ENCODE measurements around the gene GPR162.

The GPR162 gene, protein sequence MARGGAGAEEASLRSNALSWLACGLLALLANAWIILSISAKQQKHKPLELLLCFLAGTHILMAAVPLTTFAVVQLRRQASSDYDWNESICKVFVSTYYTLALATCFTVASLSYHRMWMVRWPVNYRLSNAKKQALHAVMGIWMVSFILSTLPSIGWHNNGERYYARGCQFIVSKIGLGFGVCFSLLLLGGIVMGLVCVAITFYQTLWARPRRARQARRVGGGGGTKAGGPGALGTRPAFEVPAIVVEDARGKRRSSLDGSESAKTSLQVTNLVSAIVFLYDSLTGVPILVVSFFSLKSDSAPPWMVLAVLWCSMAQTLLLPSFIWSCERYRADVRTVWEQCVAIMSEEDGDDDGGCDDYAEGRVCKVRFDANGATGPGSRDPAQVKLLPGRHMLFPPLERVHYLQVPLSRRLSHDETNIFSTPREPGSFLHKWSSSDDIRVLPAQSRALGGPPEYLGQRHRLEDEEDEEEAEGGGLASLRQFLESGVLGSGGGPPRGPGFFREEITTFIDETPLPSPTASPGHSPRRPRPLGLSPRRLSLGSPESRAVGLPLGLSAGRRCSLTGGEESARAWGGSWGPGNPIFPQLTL

DNA sequence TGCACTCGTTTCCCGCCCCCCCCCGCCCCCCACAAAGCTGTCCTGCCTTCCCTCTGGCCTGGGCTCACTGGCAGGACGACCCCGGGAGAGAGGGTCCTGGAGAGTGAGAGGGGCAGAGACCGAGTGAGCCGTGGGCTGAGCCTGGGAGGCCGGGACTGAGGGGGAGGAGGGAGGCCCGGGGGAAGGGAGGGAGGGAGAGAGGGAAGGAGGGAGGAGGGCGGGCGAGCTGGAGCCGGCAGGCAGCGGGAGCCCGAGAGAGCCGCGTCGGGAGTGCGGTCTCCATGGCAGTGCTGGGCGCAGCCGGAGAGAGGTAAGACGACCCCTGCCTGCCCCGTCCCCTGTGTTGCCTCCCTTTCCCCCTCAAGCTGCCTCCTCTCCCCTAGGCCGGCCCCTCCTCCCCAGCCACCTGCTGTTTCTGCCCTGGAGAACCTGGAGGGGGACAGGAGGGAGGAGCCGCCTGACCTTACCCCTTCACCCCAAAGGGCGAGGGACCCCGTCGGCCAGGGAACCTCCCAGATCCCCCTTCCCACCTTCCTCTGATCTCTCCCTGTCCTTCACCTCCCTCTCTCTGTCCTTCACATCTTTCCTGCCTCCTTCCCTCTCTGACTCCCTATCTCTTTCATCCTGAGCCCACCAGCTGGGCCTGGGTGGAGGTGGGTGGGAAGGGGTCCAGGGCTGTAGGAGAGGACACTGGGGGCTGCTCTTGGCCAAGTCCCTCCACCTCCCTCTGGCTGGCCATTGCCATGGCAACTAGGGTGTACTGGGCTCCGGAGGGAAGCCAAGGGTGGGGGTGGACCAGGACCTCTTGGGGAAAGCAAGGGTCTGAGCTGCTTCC is at the start of gene GPR162:
Gene GPR162 (plus strand): TSS at position 231 of the 835 bp plus-strand sequence. CDS start 2,078 bp downstream, outside the sequence.
- no peak for DNase-seq

GRCh38 chr12:6772331-6772695 is 49.3 kb upstream of the GPR162 start, which contains the start of gene LAG3:
LAG3 (plus strand) TSS chr12:6772520; CDS start chr12:6772853, 333 bp downstream.
- peak; percentile 57 for DNase-seq

- DNase-seq = no peak
These were observed 48.7 kb upstream of the GPR162 start for GRCh38 chr12:6772726-6773589.

DNA sequence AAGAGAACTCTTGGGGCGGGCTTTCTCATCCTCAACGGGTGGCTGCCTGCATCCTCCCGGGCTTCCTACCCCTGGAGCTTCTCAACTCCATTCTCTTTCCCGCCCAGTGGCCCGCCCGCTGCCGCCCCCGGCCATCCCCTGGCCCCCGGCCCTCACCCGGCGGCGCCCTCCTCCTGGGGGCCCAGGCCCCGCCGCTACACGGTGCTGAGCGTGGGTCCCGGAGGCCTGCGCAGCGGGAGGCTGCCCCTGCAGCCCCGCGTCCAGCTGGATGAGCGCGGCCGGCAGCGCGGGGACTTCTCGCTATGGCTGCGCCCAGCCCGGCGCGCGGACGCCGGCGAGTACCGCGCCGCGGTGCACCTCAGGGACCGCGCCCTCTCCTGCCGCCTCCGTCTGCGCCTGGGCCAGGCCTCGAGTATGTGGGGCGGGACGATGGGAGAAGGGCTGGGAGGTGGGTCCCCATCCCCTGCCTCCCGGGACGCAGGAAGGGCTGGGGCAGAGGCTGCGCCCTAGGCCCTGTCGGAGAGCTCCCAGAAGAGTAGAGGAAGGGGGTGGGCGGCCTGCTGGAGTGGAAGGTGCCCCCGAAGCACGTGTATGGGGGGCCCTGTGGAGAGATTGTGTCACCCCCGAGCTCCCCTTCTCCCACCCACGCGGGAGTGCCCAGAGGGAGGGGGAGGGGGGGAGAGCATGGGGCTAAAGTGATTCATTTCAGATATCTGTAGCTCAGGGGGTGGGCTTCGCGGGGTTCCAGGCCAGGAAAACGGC is 47.9 kb upstream of the GPR162 start:
- DNase-seq = no peak

DNA sequence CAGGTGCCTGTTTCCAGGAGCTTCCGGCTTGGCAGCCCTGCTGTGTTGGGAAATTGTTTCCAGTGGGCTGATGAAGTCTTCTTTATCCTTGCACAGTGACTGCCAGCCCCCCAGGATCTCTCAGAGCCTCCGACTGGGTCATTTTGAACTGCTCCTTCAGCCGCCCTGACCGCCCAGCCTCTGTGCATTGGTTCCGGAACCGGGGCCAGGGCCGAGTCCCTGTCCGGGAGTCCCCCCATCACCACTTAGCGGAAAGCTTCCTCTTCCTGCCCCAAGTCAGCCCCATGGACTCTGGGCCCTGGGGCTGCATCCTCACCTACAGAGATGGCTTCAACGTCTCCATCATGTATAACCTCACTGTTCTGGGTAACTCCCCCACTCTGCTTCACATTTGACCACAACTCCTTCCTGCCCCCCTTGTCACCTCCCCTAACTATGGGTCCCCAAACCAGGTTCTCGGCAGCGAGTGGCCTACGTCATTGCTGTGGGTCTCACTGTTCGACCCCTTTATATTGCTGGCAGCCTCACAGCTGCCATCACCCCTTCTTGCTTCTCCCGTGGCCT is 47.0 kb upstream of the GPR162 start:
- peak; percentile 81 for DNase-seq

DNA sequence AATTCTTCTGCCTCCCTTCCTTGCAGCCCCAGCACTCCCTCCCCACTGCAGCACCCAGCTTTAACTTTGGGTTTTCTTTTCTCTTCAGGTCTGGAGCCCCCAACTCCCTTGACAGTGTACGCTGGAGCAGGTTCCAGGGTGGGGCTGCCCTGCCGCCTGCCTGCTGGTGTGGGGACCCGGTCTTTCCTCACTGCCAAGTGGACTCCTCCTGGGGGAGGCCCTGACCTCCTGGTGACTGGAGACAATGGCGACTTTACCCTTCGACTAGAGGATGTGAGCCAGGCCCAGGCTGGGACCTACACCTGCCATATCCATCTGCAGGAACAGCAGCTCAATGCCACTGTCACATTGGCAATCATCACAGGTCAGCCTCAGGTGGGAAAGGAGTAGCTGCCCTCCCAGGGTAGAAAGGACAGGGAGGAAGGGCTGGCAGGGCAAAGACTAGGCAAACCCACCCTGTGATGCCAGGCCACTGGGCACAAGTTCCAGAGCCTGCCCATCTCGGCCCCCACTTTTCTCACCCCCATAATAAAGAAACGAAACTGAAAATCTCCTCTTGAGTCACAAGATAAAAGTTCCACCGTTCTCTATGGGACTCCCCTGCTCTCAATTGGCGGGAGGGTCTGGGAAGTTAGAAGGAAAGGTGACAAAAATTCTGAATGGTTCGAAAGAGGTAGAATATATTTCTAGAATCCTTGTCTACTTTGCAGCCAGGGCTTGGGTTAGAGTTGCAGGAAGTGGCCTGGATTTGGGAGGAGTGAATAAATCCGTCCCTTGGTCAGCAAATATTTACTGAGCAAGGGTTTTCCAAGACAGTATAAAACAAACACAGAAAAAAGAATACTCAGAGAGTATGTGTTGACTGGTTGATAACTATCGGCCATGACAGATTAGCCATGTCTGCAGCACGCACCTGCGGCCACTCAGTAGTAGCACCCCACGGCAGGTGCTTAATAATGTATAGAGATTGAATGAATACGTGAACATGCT is 46.1 kb upstream of the GPR162 start:
- no peak for DNase-seq

DNA sequence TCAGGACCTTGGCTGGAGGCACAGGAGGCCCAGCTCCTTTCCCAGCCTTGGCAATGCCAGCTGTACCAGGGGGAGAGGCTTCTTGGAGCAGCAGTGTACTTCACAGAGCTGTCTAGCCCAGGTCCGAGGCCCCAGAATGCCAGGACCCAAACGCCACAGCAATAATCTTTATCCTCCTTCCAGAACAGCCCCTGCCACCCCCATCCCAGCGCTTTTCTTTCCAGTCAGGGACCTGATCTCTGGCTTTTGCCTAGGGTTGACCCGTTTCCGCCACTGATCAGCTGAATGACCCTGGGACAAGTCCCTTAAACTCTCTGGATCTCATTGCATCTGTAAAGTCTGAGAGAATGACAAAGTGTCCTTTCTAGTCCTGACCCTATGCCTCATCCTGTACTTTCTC is 44.2 kb upstream of the GPR162 start:
- no peak for DNase-seq

DNA sequence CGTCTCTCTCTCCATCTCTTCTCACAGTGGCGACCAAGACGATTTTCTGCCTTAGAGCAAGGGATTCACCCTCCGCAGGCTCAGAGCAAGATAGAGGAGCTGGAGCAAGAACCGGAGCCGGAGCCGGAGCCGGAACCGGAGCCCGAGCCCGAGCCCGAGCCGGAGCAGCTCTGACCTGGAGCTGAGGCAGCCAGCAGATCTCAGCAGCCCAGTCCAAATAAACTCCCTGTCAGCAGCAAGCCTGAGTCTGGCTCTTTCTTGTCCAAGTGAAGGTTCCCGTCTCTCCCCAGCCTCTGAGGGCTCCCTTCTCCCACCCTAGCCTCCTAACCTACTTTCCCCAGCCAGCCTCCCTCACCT is 43.4 kb upstream of the GPR162 start:
- DNase-seq = no peak

GRCh38 chr12:6778574-6779550 is 42.8 kb upstream of the GPR162 start:
- DNase-seq = peak; percentile 90

GRCh38 chr12:6779708-6780432 is 41.8 kb upstream of the GPR162 start:
- no peak for DNase-seq

DNA sequence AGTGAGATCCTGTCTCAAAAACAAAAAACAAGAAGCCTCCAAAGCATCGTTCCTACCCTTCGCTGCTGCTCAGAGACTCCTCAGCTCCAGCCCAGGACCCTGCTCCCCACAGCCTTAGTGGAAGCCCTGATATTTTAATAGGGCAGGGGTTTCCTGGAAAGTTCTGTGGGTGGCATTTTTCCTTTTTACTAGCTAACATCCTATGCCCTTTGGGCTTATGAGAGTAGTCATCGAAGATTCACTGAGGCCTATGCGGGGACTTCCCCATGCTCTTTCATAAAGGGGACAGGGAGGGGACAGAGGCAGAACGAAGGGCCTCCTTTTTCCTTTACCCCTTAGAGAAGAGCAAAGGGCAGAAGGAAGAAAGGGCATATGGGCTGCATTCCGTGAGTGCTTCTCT is 41.0 kb upstream of the GPR162 start:
- no peak for DNase-seq

DNA sequence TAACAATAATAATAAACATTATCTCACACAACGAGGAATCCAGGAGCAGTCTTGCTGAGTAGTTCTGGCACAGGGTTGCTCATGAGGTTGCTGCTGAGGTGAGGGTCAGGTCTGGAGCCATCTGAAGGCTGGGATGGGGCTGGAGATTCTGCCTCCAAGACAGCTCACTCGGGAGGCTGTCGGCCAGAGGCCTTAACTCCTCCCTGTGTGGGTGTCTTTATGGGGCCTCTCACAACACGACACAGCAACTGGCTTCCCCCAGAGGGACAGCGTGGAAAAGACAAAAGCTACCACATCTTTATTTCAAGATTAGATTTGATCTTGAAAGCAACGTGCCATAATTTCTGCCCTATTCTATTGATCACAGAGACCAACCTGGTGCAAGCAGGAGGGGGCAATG is 39.5 kb upstream of the GPR162 start:
- DNase-seq = no peak

DNA sequence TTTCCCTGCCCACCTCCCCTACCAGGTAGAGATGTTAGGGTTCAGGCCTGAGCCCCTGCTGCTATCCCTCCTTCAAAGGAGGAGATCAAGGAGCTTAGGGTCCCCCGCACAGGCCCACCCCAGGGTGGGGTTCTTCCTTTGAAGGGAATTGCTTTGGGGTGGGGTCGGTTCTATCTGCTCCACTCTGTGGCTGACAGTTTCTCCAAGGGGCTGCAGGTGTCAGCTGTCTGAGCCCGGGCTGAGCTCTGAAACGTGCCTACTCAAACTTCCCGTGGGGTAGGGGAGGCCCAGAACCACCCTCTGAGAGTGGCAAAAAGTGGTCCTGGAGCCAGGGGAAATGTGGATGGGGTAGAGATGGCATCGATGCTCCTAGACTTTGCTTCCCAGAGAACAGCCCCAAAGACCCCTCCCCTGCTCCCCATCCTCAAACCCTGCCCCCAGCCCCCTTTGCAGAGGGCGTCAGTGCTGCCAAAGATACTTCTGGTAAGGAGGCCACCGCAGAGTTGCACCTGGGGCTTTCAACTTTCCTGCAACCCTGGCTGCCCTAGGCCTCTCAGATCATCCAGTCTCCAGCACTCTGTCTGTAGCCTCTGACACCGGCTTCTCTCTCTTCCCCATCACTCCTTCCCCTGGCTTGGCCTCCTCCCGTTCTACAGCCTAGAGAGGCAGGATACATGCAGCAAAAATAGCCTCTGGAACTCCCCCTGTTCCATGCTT is 38.6 kb upstream of the GPR162 start:
- DNase-seq = no peak

DNA sequence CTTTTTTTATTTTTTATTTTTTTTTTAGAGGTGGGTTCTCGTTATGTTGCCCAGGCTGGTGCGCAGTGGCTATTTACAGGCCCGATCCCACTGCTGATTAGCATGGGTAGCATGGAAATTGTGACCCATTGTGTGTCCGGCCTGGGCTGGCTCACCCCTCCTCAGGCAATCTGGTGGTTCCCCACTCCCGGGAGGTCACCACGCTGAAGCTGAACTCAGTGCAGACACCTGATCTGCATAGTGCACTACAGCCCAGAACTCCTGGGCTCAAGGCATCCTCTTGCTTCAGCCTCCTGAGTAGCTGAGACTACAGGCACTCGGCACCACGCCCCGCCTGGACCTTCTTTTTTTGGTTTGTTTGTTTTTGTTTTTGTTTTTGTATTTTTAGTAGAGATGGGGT is 37.8 kb upstream of the GPR162 start:
- no peak for DNase-seq

DNA sequence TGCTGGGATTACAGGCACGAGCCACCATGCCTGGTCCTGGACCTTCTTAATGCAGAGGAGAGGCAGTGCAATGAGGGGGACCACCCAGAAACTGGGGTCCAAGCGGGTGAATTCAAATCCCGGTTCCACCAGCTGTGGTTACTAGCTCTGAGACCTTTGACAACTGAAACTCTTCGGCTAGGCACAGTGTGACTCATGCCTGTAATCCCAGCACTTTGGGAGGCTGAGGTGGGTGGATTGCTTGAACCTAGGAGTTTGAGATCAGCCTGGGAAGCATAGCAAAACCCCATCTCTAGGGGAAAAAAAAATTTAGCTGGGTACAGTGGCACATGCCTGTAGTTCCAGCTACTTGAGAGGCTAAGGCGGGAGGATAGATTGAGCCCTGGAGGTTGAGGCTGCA is 37.3 kb upstream of the GPR162 start:
- DNase-seq = no peak

DNA sequence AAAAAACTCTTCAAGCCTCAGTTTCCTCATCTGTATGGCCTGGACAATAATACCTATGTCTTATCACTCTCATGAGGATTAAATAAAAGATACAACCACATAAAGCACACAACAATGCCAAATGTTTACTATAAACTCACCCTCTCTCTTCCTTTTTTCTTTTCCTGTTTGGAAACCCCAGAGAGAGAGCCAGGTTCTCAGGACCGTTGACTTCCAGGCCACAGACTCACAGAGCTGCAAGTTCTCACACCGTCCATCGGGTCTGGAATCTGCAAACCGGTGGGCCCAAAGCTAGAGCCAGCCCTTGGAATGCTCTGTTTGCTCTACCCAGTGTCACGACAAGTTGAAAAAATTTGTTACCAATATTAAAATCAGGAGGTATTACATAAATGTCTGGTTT is 36.9 kb upstream of the GPR162 start:
- DNase-seq = no peak

DNA sequence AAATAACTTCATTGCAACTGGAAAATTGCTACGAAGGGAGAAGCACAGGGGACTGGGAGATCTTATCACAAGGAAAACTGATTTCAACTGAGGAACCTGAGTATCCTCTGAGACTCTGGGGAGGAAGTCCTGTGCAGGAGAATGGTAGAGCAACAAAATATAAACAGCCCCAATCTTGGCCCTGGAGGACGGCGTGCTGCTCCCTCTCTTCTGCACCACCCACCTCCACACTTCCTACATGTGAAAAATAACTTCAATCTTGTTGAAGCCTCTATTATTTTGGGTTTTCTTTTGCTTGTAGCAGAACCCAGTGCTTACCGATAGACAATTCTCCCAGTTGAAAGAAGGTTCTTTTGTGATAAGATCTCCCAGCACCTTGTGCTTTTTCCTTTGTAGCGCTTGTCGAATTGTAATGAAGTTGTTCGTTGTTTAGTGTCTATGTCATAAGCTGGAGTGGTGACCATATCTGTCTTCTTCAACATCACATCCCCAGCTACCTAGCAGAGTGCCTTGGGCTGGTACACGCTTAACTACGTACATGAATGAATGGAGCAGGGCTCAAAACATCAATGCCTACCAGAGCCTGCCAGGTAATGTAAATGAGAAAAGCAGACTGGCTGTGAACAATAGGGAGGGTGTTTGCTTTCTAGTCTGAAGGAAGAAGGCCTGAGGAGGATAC is 35.1 kb upstream of the GPR162 start:
- DNase-seq = peak; percentile 43

Measured in CD4-positive, alpha-beta T cell treated with Interleukin-10 for 1 hour (primary cell).